Measurements from ENCODE around the gene PSMB10. TPM values are rescaled to one million over a fixed set of nuclear protein-coding genes. Genes with fewer than 3 reads are reported as not detected.
"Not testable (repeated sequence)": the region's sequence is repeated elsewhere in the genome, so short reads cannot be mapped to it uniquely, and the experiment has no call there.

The PSMB10 gene
- total RNA-seq, 2 donors from 2014 or later = 30.4 to 31.8 TPM

- no peak for DNase-seq (ENCODE audit: low spot score)
- intact Hi-C loops (cut with DNase I) = no loop called here
Measured at GRCh38 chr16:67944690-67945391, 8.2 kb upstream of the PSMB10 start.

- peak; percentile 92 for DNase-seq (ENCODE audit: low spot score)
- intact Hi-C loops (cut with DNase I) = no loop called here
Measured at GRCh38 chr16:67943619-67944504, 7.2 kb upstream of the PSMB10 start, which contains the start of gene LCAT. TSS of gene LCAT (minus strand) at chr16:67944120. CDS start at chr16:67944101, 19 bp downstream.

- intact Hi-C loops (cut with DNase I) = no loop called here
Measured at GRCh38 chr16:67943256-67943618, 6.6 kb upstream of the PSMB10 start.

GRCh38 chr16:67942510-67943255, 6.0 kb upstream of the PSMB10 start:
- no peak for DNase-seq (ENCODE audit: low spot score)
- intact Hi-C loops (cut with DNase I) = no loop called here

More at GRCh38 chr16:67943256-67943618, 6.6 kb upstream of the PSMB10 start:
- no peak for DNase-seq (ENCODE audit: low spot score)

GRCh38 chr16:67942200-67942509, 5.5 kb upstream of the PSMB10 start:
- intact Hi-C loops (cut with DNase I) = no loop called here
- DNase-seq (ENCODE audit: low spot score) = no peak

- DNase-seq (ENCODE audit: low spot score) = no peak
- intact Hi-C loops (cut with DNase I) = no loop called here
Measured at GRCh38 chr16:67941469-67942199, 5.0 kb upstream of the PSMB10 start.

- intact Hi-C loops (cut with DNase I) = no loop called here
Measured at GRCh38 chr16:67940446-67941089, 3.9 kb upstream of the PSMB10 start.

GRCh38 chr16:67939507-67940445, 3.1 kb upstream of the PSMB10 start:
- intact Hi-C loops (cut with DNase I) = no loop called here
- DNase-seq (ENCODE audit: low spot score) = no peak

More at GRCh38 chr16:67940446-67941089, 3.9 kb upstream of the PSMB10 start:
- DNase-seq (ENCODE audit: low spot score) = no peak

- intact Hi-C loops (cut with DNase I) = not testable (repeated sequence)
Measured at GRCh38 chr16:67937713-67938112, 1.1 kb upstream of the PSMB10 start.

GRCh38 chr16:67936880-67937605, 393 bp upstream of the PSMB10 start:
- intact Hi-C loops (cut with DNase I) = no loop called here
- no peak for DNase-seq (ENCODE audit: low spot score)

More at GRCh38 chr16:67937713-67938112, 1.1 kb upstream of the PSMB10 start:
- DNase-seq (ENCODE audit: low spot score) = not testable (repeated sequence)

- intact Hi-C loops (cut with DNase I) = no loop called here
- peak; percentile 97 for DNase-seq (ENCODE audit: low spot score)
Measured at GRCh38 chr16:67935402-67936123, 1.1 kb downstream of the PSMB10 start.

- no peak for DNase-seq (ENCODE audit: low spot score)
- intact Hi-C loops (cut with DNase I) = no loop called here
Measured at GRCh38 chr16:67935101-67935401, 1.6 kb downstream of the PSMB10 start.

GRCh38 chr16:67934306-67935100, 2.1 kb downstream of the PSMB10 start:
- no peak for DNase-seq (ENCODE audit: low spot score)
- intact Hi-C loops (cut with DNase I) = no loop called here

GRCh38 chr16:67933805-67934204, 2.8 kb downstream of the PSMB10 start:
- intact Hi-C loops (cut with DNase I) = no loop called here

GRCh38 chr16:67932462-67932840, 4.2 kb downstream of the PSMB10 start:
- intact Hi-C loops (cut with DNase I) = no loop called here
- DNase-seq (ENCODE audit: low spot score) = no peak

More at GRCh38 chr16:67933805-67934204, 2.8 kb downstream of the PSMB10 start:
- DNase-seq (ENCODE audit: low spot score) = no peak
